ENCODE data around the gene TMTC2. TPM values are rescaled to one million over a fixed set of nuclear protein-coding genes. Genes with fewer than 3 reads are reported as not detected.
A peak's percentile ranks its signal among the peaks of the same experiment; 100 is the strongest.

TMTC2 gene
- total and polyA plus RNA-seq, 2 donors from 2014 or later: 6.0 to 32.9 TPM

DNA sequence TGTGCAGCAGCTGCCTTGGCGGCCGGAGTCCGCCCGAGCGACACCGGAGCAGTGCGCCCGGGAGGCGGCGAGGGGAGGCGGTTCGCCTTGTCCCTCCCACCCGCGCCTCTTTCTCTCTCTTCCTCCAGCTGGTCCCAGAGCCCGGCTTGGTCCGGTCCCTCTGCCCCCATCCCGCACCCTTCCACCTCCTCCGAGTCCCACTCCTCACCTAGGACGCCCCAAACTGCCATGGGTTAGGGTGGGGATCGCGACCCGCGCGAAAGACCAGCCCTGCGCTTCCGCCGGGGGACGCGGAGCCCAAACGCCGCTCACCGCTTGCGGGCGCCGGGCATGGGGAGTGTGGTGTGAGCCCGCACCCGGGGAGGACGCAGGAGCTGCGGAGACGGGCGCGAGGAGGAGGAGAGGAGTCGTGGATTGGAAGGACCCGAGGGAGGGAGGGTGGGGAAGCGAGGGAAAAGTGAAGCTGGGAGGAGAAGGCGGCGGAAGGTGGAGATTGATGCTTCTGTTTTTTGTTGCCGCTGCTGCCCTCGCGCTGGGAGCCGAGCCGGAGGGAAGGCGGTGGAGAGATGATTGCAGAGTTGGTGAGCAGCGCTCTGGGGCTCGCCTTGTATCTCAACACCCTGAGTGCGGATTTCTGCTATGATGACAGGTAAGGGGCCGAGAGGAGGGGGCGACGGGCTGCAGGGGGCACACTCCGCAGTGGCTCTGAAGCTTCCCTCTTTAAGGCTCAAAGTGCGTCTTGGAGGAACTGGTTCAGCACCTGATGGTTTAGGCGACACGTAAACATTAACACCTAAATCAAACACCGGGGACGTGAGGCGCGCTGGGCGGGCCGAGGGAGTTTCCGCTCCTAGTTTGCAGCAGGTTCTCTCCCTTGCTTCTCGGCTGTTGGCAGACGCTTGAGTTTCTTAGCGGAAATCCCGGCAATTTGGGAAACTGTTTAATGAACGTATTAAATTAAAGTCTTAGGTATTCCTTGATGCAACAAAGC lies 610 bp downstream of the TMTC2 start:
- H3K36me3 ChIP-seq (ENCODE audit: control insufficient read depth in 2 of 3, insufficient read depth in 3 of 3, low read length in 3 of 3): no peaks in the 10 kb centered on the region
- peak overlapping the region; percentile 84 to 95 (median 87) for H3K4me3 ChIP-seq (ENCODE audit: low read length in 3 of 3)
- FAIRE-seq (no peak), DNase-seq (peak; percentile 67 to 90 (median 78))
- intact Hi-C loops (cut with DNase I): no loop called here
- peaks cover 0 to 7% (median 0%) of the 10 kb centered on the region in 3 donors for H3K4me1 ChIP-seq (ENCODE audit: control insufficient read depth in 2 of 3, insufficient read depth in 2 of 3, low read depth in 1 of 3, low read length in 3 of 3)
- H3K27ac ChIP-seq (ENCODE audit: low read depth in 2 of 2, low read length in 2 of 2): peak overlapping the region; percentile 92 to 99
- no peaks in the 10 kb centered on the region for H3K9me3 ChIP-seq (ENCODE audit: control insufficient read depth in 2 of 3, insufficient read depth in 1 of 3, low read length in 3 of 3)
- peak overlapping the region; percentile 74 to 86 (median 85) for H3K9ac ChIP-seq (ENCODE audit: low read length in 3 of 3)
- no peaks in the 10 kb centered on the region for H3K27me3 ChIP-seq (ENCODE audit: control insufficient read depth, insufficient read depth, low read length)
- peak; percentile 4 for TF ChIP-seq CTCF (IDR thresholded peaks at IDR 0.05; ENCODE audit: borderline replicate concordance, extremely low read depth, insufficient read depth)

DNA sequence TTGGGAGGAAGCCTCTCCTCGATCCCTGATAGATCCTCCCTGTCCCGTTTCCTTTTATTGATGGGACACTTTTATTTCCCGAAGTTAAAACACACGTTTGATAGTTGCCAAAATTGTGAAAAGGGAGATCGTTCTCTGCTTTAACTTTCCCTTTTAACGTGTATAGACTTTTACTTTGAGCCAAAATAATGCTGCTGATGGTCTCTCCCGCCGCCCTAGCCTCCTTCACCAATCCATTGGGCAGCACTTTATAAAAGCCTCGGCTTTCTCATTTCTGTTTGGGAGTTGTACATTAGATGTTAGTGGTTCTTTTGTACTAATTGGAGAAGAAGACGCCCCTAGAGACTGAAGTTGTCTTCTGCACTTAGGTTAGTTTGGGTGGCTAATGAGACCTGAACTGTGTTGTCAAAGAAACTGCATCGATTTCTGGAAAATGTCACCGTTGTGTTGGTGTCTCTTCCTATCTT lies 1.4 kb downstream of the TMTC2 start:
- Histone ChIP-seq H3K4me1 (ENCODE audit: control insufficient read depth in 2 of 3, insufficient read depth in 2 of 3, low read depth in 1 of 3, low read length in 3 of 3) (peaks cover 0 to 3% (median 0%) of the 10 kb centered on the region in 3 donors), H3K27me3 (ENCODE audit: control insufficient read depth, insufficient read depth, low read length) (no peaks in the 10 kb centered on the region), H3K9ac (ENCODE audit: low read length in 3 of 3) (peak overlapping the region; percentile 57 to 86 (median 74)), H3K36me3 (ENCODE audit: control insufficient read depth in 2 of 3, insufficient read depth in 3 of 3, low read length in 3 of 3) (no peaks in the 10 kb centered on the region), H3K9me3 (ENCODE audit: control insufficient read depth in 2 of 3, insufficient read depth in 1 of 3, low read length in 3 of 3) (no peaks in the 10 kb centered on the region), H3K27ac (ENCODE audit: low read depth in 2 of 2, low read length in 2 of 2) (peak overlapping the region in 1 of 2 donors; percentile 30), H3K4me3 (ENCODE audit: low read length in 3 of 3) (peak overlapping the region; percentile 84 to 95 (median 87))
- peak in 2 of 5 donors; percentile 38 to 43 for DNase-seq
- TF ChIP-seq CTCF (IDR thresholded peaks at IDR 0.05; ENCODE audit: borderline replicate concordance, extremely low read depth, insufficient read depth): no peak
- FAIRE-seq: no peak
- intact Hi-C loops (cut with DNase I): no loop called here

DNA sequence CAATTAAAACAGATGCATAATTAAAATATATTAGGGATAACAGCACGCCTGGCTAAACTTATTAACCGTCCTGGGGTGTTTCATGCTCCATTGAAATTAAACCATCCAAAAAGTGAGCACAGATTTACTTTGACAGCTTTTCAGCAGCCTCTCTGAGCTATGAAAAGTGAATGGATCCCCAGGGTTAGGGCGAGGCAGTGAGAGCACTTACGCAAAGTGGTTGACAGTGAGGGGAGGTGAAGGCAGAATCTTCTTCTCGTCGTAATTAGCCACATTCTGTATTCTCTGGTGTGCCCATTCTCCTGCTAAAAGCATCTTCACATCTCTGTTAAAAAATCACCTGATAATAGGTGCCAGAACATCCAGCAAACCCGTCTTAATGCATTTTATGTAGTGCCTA lies 1.9 kb downstream of the TMTC2 start:
- Histone ChIP-seq H3K4me3 (ENCODE audit: low read length in 3 of 3) (peak overlapping the region; percentile 84 to 95 (median 87)), H3K9ac (ENCODE audit: low read length in 3 of 3) (peak overlapping the region in 2 of 3 donors; percentile 57 to 86), H3K4me1 (ENCODE audit: control insufficient read depth in 2 of 3, insufficient read depth in 2 of 3, low read depth in 1 of 3, low read length in 3 of 3) (no peaks in the 10 kb centered on the region), H3K9me3 (ENCODE audit: control insufficient read depth in 2 of 3, insufficient read depth in 1 of 3, low read length in 3 of 3) (no peaks in the 10 kb centered on the region), H3K27me3 (ENCODE audit: control insufficient read depth, insufficient read depth, low read length) (no peaks in the 10 kb centered on the region), H3K27ac (ENCODE audit: low read depth in 2 of 2, low read length in 2 of 2) (no peak overlapping the region), H3K36me3 (ENCODE audit: control insufficient read depth in 2 of 3, insufficient read depth in 3 of 3, low read length in 3 of 3) (no peaks in the 10 kb centered on the region)
- TF ChIP-seq CTCF (IDR thresholded peaks at IDR 0.05; ENCODE audit: borderline replicate concordance, extremely low read depth, insufficient read depth): no peak
- DNase-seq (peak in 1 of 5 donors; percentile 6), FAIRE-seq (no peak)
- intact Hi-C loops (cut with DNase I): no loop called here
